ENCODE results near the gene ARHGAP45. TPM values are rescaled to one million over a fixed set of nuclear protein-coding genes. Genes with fewer than 3 reads are reported as not detected.

The ARHGAP45 gene
- total RNA-seq, 1 experiment from 2014 or later, result 45.3 TPM

GRCh38 chr19:1109697-1110671 lies 43.0 kb downstream of the ARHGAP45 start:
- Histone ChIP-seq H2AFZ (ENCODE audit: low read length) (no peak overlapping the region), H4K20me1 (ENCODE audit: low read length) (peaks cover 3% of the 10 kb centered on the region; the same call in 1 of the 2 replicates), H3K9me3 (ENCODE audit: low read length) (no peaks in the 10 kb centered on the region), H3K4me3 (ENCODE audit: low read length) (no peak overlapping the region), H3K4me2 (ENCODE audit: low read length) (no peak overlapping the region), H3K27me3 (ENCODE audit: low read length) (no peaks in the 10 kb centered on the region), H3K27ac (ENCODE audit: low read length) (no peak overlapping the region), H3K36me3 (ENCODE audit: low read depth, low read length) (no peaks in the 10 kb centered on the region; the same call in 1 of the 2 replicates), H3K9me2 (replicated peaks; ENCODE audit: low read length) (no peaks in the 10 kb centered on the region), H3K4me1 (ENCODE audit: insufficient read depth, low read length) (0 out of 2 replicates have a peak, but pooled peaks cover 3% of the 10 kb centered on the region), H3K9ac (ENCODE audit: low read length) (no peak overlapping the region), H3K79me2 (ENCODE audit: low read length) (peaks cover 3% of the 10 kb centered on the region; the same call in 1 of the 2 replicates), H3F3A (ENCODE audit: low read length, unreplicated experiment) (peaks cover 4% of the 10 kb centered on the region)
- intact Hi-C loops (cut with micrococcal nuclease), result loop anchor here (5.0 to 10.0 kb wide), 2 partner anchors 65 to 82 kb away; partner anchors contain the start of gene SBNO2
- ATAC-seq (no peak), DNase-seq (no peak)
- POLR2A ChIA-PET (ENCODE audit: unreplicated experiment), result no interaction called here
- no peak for TF ChIP-seq CTCF (conservative IDR thresholded peaks at IDR 0.05; ENCODE audit: low read depth, low read length)
- no peak for TF ChIP-seq EZH2 (IDR thresholded peaks at IDR 0.05; ENCODE audit: low read length, unreplicated experiment)
- no peak for TF ChIP-seq EZH2phosphoT487 (IDR thresholded peaks at IDR 0.05; ENCODE audit: borderline replicate concordance, low read length)
- CTCF ChIA-PET, result no interaction called here
- no TSS peak for BruUV-seq (replicated peaks)

- ChIA-PET CTCF (no interaction called here), POLR2A (ENCODE audit: unreplicated experiment) (no interaction called here)
- TF ChIP-seq EZH2phosphoT487 (IDR thresholded peaks at IDR 0.05; ENCODE audit: borderline replicate concordance, low read length), result no peak
- no peak for TF ChIP-seq EZH2 (IDR thresholded peaks at IDR 0.05; ENCODE audit: low read length, unreplicated experiment)
- no peak for TF ChIP-seq CTCF (conservative IDR thresholded peaks at IDR 0.05; ENCODE audit: low read depth, low read length)
- no peak overlapping the region for H3K4me2 ChIP-seq (ENCODE audit: low read length)
- DNase-seq, result no peak
- H3K79me2 ChIP-seq (ENCODE audit: low read length), result no peaks in the 10 kb centered on the region
- no peaks in the 10 kb centered on the region; the same call in 1 of the 2 replicates for H3K36me3 ChIP-seq (ENCODE audit: low read depth, low read length)
- intact Hi-C loops (cut with micrococcal nuclease), result loop anchor here (5.0 kb wide), 1 partner anchor 81 kb away; no protein-coding TSS in a partner anchor
- H3K9me2 ChIP-seq (replicated peaks; ENCODE audit: low read length), result no peaks in the 10 kb centered on the region
- H4K20me1 ChIP-seq (ENCODE audit: low read length), result peaks cover 3% of the 10 kb centered on the region; the same call in 1 of the 2 replicates
- H3K4me3 ChIP-seq (ENCODE audit: low read length), result no peak overlapping the region
- H3K27ac ChIP-seq (ENCODE audit: low read length), result no peak overlapping the region
- no TSS peak for BruUV-seq (replicated peaks)
- ATAC-seq, result no peak
- no peaks in the 10 kb centered on the region for H3K4me1 ChIP-seq (ENCODE audit: insufficient read depth, low read length)
- H2AFZ ChIP-seq (ENCODE audit: low read length), result no peak overlapping the region
- H3F3A ChIP-seq (ENCODE audit: low read length, unreplicated experiment), result peaks cover 4% of the 10 kb centered on the region
- H3K9ac ChIP-seq (ENCODE audit: low read length), result no peak overlapping the region
- H3K9me3 ChIP-seq (ENCODE audit: low read length), result no peaks in the 10 kb centered on the region
- H3K27me3 ChIP-seq (ENCODE audit: low read length), result no peaks in the 10 kb centered on the region
Observed at GRCh38 chr19:1110809-1111640, 44.1 kb downstream of the ARHGAP45 start.
